NCI-H2107 treated with DMSO at 0.1 percent for 48 hours (cell line): Measurements from ENCODE around the gene TMPRSS11D.

ENCODE experiments used
- DNase-seq: peaks from one replicate; lab custom pipeline; 2025; ENCODE audit not compliant: unreplicated experiment; lab: John Stamatoyannopoulos, UW

The TMPRSS11D gene

DNA sequence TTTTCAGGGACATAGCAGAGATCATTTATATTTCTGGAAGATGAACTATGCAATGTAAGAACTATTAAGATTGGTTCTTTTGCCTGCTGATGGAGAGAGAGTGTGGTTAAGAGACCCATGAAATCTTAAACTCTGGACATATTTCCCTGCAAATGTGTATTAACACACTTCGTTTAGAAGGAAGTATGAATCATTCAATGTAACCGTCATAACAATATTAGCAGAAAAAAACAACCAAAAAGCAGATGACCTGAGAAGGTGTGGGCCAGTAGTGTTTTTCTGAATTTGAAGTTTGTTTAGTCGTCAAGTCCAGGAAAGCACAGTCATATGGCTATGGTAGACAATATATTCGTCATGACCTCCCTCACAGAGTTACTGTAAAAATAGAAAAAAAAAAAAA lies 2.5 kb upstream of the TMPRSS11D start:
- no peak for DNase-seq

- no peak for DNase-seq
Measured at GRCh38 chr4:67885762-67886161, 2.0 kb upstream of the TMPRSS11D start.

DNA sequence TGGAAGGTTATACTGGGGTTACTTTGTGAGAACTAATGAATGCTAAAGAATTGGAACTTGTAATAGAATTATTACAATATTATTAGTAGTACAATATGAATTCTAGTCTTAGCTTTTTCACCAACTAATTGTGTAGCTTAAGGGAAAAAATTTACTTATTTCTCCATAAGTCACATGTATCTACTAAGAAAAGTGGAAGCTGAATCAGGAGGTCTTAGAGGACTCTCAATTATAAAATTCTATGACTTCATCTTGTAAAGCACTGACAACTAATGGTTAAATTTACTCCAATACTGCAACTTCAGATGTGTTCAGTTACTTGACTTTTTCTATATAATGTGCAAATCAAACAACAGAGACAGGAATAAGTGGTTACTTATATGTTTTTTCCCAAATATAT lies 899 bp upstream of the TMPRSS11D start:
- DNase-seq, result no peak

GRCh38 chr4:67883458-67883857 lies 344 bp downstream of the TMPRSS11D start:
- DNase-seq, result no peak

DNA sequence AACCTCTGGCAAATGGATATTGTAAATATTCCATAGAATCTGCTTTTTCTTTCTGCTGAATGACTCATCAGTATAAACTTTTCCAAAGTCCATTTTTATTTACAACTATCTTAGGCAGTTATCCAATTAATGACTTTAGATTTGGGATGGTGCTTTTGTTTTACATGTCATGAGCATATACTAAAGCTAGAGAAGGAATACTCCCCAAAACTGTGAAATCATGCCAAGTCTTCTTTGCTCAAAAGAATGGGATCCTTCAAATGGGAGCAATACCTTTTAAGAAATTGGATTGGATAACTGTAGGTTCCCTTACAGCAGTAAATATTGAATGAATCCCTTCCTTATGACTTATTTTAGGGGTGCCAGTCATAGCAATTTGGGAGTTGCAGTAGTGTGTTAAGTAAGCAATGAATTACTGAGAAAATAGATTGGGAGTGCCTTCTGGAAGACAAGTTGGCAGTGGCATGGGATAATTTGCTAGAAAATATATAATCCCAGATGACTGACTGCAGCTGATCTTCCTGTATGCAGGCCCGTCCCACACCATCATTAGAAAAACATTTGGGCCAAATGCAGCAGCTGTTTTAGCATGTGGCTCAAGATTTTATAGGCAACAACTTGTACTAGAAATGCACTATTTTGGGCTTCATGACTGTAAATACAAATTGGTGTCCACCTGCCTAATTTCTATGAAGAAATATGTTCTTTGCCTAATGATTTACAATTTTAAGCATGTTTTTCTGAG lies 2.8 kb downstream of the TMPRSS11D start:
- DNase-seq, result no peak

GRCh38 chr4:67879486-67879885 lies 4.3 kb downstream of the TMPRSS11D start:
- no peak for DNase-seq

DNA sequence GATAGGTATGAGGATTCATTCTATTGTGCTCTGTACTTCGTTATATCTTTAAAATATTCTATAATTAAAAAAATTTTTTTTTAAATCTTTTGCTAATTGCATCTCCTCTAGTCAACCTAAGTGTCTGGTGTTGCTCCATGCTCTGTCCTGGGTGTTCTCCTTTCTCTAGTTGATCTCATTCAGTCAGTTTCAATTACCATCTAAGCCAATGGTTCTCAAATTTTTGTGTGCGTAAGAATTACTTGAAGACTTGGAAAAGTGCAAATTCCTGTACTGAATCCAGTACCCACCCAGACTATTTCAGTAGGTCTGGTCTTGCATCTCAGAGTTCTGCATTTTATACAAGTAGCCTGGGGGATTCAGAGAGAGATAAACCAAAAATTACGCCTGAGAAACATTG lies 6.7 kb downstream of the TMPRSS11D start:
- no peak for DNase-seq

DNA sequence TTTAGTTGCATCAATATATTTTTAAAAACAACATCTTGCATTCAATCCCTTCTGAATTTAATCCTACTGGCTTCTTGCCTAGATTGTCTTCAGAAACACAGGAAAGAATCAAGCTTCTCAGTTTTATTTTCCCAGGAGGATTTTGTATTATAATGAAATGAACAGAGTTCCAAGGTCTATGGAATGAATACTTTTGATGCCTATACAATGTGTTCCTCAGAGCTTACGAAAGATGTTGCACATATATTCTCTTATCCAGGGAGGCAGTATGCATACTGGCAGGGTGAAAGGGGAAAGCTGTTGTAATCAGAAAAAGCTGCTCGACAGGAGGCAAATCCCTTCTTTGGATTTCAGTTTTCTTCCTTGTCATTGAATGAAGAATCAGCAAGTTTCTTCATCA lies 8.8 kb downstream of the TMPRSS11D start:
- DNase-seq, result no peak

DNA sequence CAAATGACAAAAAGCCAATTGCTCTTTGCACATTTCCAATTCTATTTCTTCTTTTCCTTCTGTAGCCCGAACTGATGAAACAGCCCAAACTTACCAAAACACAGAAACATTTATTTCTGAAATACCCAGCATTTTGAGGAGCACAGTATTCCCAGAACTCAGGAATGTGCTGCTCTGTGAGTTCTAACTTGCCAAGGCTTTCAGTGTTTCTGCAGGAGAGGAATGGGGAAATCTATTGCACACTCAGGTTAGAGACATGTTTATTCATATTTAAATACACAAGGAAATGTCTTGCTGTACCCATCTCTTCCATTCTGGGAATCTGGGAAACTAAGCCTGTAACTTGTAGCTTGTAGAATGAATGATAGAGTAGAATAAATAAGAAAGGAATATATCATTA lies 10.7 kb downstream of the TMPRSS11D start:
- DNase-seq, result no peak

DNA sequence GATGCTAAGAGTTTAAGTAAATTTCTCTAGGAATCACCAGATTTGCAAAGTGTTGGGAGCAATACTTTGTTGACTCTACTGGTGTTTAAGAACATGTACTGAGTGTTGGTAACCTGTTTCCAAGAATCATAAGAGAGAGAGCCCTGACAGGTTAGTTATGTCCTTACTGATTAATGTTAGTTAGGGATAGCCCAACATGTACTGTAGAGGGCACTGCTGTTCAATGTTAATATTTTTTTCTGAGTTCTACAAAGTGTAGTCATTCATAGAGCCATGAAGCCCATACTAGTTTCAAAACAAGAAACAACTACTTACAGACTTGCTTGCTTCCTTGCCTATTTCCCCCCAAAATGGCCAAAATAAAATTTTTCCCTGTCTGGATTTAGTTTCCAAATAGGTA lies 11.9 kb downstream of the TMPRSS11D start:
- DNase-seq, result peak; percentile 4

GRCh38 chr4:67869580-67870190 lies 14.1 kb downstream of the TMPRSS11D start:
- no peak for DNase-seq

GRCh38 chr4:67861513-67861912 lies 22.3 kb downstream of the TMPRSS11D start:
- DNase-seq, result no peak

- no peak for DNase-seq
Measured at GRCh38 chr4:67853336-67853735, 30.5 kb downstream of the TMPRSS11D start.

DNA sequence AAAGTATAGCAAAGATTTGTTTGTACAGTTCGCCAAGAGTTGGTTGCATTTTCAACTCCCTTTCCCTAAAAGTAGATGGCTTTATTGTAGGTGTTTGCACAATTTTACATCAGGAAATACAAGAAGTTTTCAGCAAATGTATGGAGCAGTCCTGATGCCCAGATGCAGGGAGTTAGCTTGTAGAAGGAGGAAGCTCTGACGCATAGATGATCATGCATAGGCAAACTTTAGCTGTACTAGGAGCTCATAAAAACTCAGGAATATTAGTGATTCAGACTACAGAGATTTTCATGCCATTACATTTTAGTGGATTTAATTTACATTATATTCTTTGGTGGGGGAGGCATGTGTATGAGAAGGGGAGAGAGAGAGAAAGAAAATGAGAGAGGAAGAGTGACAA lies 62.9 kb downstream of the TMPRSS11D start:
- DNase-seq, result no peak

GRCh38 chr4:67810011-67810410 lies 73.8 kb downstream of the TMPRSS11D start:
- no peak for DNase-seq

DNA sequence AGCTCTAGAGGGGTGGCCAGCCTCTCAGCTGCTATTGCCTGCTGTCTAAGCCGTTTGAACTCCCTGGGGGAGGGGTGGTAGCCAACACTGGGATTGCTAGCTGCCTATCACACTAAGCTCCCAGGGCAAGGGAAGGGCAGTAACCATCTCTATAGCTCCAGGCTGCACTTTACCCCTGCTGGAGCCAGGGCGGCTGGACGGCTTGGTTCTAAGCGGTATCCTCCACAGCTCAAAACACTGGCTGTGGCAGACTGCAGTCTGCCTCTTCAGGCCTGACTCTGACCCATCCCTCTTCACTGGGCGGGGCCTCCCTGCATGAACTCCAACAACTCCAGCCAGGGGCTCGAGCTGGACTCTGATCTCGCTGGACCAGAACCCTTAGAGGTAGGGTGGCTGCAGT lies 74.3 kb downstream of the TMPRSS11D start:
- no peak for DNase-seq

DNA sequence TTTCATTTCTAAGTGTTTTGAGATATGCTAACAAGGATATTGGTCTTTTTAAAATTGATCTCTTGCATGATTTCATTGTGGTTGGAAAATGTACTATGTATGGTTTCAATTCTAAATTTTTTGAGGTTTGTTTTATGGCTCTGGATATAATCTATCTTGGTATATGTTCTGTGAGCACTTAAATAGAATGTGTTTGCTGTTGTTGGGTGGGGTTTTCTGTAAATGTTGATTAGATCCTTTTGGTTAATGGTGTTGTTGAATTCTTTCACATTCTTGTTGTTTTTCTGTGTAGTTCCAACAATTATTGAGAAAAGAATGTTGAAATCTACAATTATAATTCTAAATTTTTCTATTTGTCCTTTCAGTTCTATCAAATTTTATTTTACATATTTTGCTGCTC lies 87.0 kb downstream of the TMPRSS11D start:
- DNase-seq, result no peak

- no peak for DNase-seq
Measured at GRCh38 chr4:67790721-67791120, 93.1 kb downstream of the TMPRSS11D start.

- no peak for DNase-seq
Measured at GRCh38 chr4:67787311-67787710, 96.5 kb downstream of the TMPRSS11D start.

DNA sequence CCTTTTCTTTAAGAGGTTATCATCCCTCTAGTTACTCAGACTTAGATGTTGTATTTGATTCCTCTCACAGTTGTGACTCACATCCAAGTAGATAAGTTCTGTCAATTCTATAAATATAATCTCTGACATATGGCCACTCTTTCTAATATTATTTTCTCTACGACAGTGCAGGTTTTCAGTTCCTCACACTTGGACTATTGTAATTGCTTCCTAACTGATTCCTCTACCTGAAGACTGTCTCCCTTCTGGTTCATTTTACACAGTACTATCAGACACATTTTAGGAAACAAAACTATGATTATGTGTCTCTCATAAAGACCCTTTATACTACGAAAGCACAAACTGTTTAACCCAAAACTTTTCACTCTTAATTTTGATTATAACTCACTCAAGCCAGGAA lies 98.3 kb downstream of the TMPRSS11D start:
- no peak for DNase-seq

- peak; percentile 45 for DNase-seq
Measured at GRCh38 chr4:67779631-67780030, 104.2 kb downstream of the TMPRSS11D start.

GRCh38 chr4:67776746-67777145 lies 107.1 kb downstream of the TMPRSS11D start:
- DNase-seq, result no peak
